ENCODE data around the gene TRIM24.

DNA sequence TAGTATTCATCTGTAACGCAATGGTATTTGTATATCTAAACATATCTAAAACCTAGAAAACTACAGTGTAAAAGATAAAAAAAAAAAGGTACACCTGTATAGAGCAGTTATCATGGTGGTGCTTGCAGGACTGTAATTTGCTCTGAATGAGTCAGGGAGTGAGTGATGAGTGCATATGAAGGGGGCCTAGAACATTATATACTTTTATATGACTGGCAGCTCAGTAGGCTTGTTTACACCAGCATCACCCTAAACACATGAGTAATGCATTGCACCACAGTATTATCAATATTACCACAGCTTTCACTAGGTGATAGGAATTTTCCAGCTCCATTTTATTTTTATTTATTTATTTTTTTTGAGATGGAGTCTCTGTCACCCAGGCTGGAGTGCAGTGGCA lies 40.8 kb downstream of the TRIM24 start:
- TF ChIP-seq CTCF (IDR thresholded peaks at IDR 0.05; ENCODE audit: low read length) = no peak
- TF ChIP-seq EZH2phosphoT487 (IDR thresholded peaks at IDR 0.05; ENCODE audit: low read length) = no peak
- TF ChIP-seq EZH2 (optimal IDR thresholded peaks at IDR 0.05; ENCODE audit: low read depth, low read length) = no peak

Data from MM.1S (cell line).